Measurements from ENCODE around the gene TMEM236.

Gene TMEM236

GRCh38 chr10:17785276-17785930 is 33.4 kb downstream of the TMEM236 start:
- TF ChIP-seq TAF1 (IDR thresholded peaks at IDR 0.05; ENCODE audit: borderline replicate concordance, insufficient read depth, low read length) = no peak
- no peak for TF ChIP-seq FOXP2 (optimal IDR thresholded peaks at IDR 0.05; ENCODE audit: borderline replicate concordance, extremely low read depth, extremely low read length, insufficient read depth)
- no peak for TF ChIP-seq POLR2AphosphoS5 (IDR thresholded peaks at IDR 0.05; ENCODE audit: low read depth, low read length)

GRCh38 chr10:17787087-17787961 is 35.3 kb downstream of the TMEM236 start:
- no peak for TF ChIP-seq TAF1 (IDR thresholded peaks at IDR 0.05; ENCODE audit: borderline replicate concordance, insufficient read depth, low read length)
- TF ChIP-seq REST (IDR thresholded peaks at IDR 0.05; ENCODE audit: insufficient read depth in 1 of 2, low read depth in 2 of 2, low read length in 2 of 2) = no peak
- TF ChIP-seq POLR2AphosphoS5 (IDR thresholded peaks at IDR 0.05; ENCODE audit: low read depth, low read length) = no peak
- TF ChIP-seq FOXP2 (optimal IDR thresholded peaks at IDR 0.05; ENCODE audit: borderline replicate concordance, extremely low read depth, extremely low read length, insufficient read depth) = no peak
- TF ChIP-seq SIN3A (IDR thresholded peaks at IDR 0.05; ENCODE audit: borderline replicate concordance, insufficient read depth, low read length) = no peak

- TF ChIP-seq TAF1 (IDR thresholded peaks at IDR 0.05; ENCODE audit: borderline replicate concordance, insufficient read depth, low read length) (no peak), REST (IDR thresholded peaks at IDR 0.05; ENCODE audit: insufficient read depth in 1 of 2, low read depth in 2 of 2, low read length in 2 of 2) (no peak), SIN3A (IDR thresholded peaks at IDR 0.05; ENCODE audit: borderline replicate concordance, insufficient read depth, low read length) (no peak), FOXP2 (optimal IDR thresholded peaks at IDR 0.05; ENCODE audit: borderline replicate concordance, extremely low read depth, extremely low read length, insufficient read depth) (no peak), POLR2AphosphoS5 (IDR thresholded peaks at IDR 0.05; ENCODE audit: low read depth, low read length) (no peak)
Observed at GRCh38 chr10:17788646-17789045, 36.6 kb downstream of the TMEM236 start.

- TF ChIP-seq TAF1 (IDR thresholded peaks at IDR 0.05; ENCODE audit: borderline replicate concordance, insufficient read depth, low read length) = no peak
Observed at GRCh38 chr10:17789396-17789795, 37.4 kb downstream of the TMEM236 start.

GRCh38 chr10:17790651-17791050 is 38.6 kb downstream of the TMEM236 start:
- TF ChIP-seq SIN3A (IDR thresholded peaks at IDR 0.05; ENCODE audit: borderline replicate concordance, insufficient read depth, low read length) (no peak), POLR2AphosphoS5 (IDR thresholded peaks at IDR 0.05; ENCODE audit: low read depth, low read length) (no peak), FOXP2 (optimal IDR thresholded peaks at IDR 0.05; ENCODE audit: borderline replicate concordance, extremely low read depth, extremely low read length, insufficient read depth) (no peak), TAF1 (IDR thresholded peaks at IDR 0.05; ENCODE audit: borderline replicate concordance, insufficient read depth, low read length) (no peak), REST (IDR thresholded peaks at IDR 0.05; ENCODE audit: insufficient read depth in 1 of 2, low read depth in 2 of 2, low read length in 2 of 2) (no peak)

GRCh38 chr10:17792991-17793390 is 41.0 kb downstream of the TMEM236 start:
- no peak for TF ChIP-seq TAF1 (IDR thresholded peaks at IDR 0.05; ENCODE audit: borderline replicate concordance, insufficient read depth, low read length)

Measured in PFSK-1 (cell line).